K562 (cell line): ENCODE results near the gene SBK3. TPM values are rescaled to one million over a fixed set of nuclear protein-coding genes. Genes with fewer than 3 reads are reported as not detected.

Experiments
- CBX5 ChIP-seq: IDR thresholded peaks from 2 replicates; pipeline ENCODE4 v1.6.1; 2014; ENCODE audit warnings: low read depth, borderline replicate concordance
- FOXA3 ChIP-seq, 2 experiments: fragments of 450-650 bp in 1 of 2; sonication (generic) in 1 of 2; formaldehyde crosslinking; IDR thresholded peaks in 1 of 2; conservative IDR thresholded peaks in 1 of 2; 2 replicates each; pipeline versions ENCODE4 v1.4.0 to v1.8.0; 2020 to 2022; ENCODE audit warnings: mild to moderate bottlenecking in 2 of 2, missing genetic modification reagents in 1 of 2
- FOXK1 ChIP-seq: sonication (generic); formaldehyde crosslinking; IDR thresholded peaks from 2 replicates; pipeline ENCODE4 v1.8.0; 2022; ENCODE audit warnings: missing genetic modification reagents, mild to moderate bottlenecking, borderline replicate concordance
- GATA2 ChIP-seq: sonication (generic); formaldehyde crosslinking; IDR thresholded peaks from 2 replicates; pipeline ENCODE4 v1.4.0; 2020; ENCODE audit warnings: mild to moderate bottlenecking, missing genetic modification reagents
- HCFC1 ChIP-seq: IDR thresholded peaks from 2 replicates; pipeline ENCODE4 v1.6.1; 2012; ENCODE audit warnings: low read depth, low read length, improper control_type of control experiment
- HNRNPK ChIP-seq: fragments of 200-400 bp; formaldehyde crosslinking; IDR thresholded peaks from one replicate; pipeline ENCODE4 v1.6.1; 2018; ENCODE audit warnings: mild to moderate bottlenecking, low read depth, low read length; ENCODE audit not compliant: poor library complexity, severe bottlenecking
- KHSRP ChIP-seq: fragments of 450-650 bp; IDR thresholded peaks from 2 replicates; pipeline ENCODE4 v1.6.1; 2017
- MTA3 ChIP-seq: fragments of 450-650 bp; formaldehyde crosslinking; IDR thresholded peaks from 2 replicates; pipeline ENCODE4 v1.6.1; 2017; ENCODE audit warnings: mild to moderate bottlenecking, borderline replicate concordance
- XRCC5 ChIP-seq: fragments of 200-400 bp; formaldehyde crosslinking; IDR thresholded peaks from 2 replicates; pipeline ENCODE4 v1.6.1; 2017; ENCODE audit warnings: low read depth, mild to moderate bottlenecking, low read length
- ZNF431 ChIP-seq: sonication (generic); formaldehyde crosslinking; IDR thresholded peaks from 2 replicates; pipeline ENCODE4 v1.8.0; 2022; ENCODE audit warnings: mild to moderate bottlenecking, missing genetic modification reagents
- polyA plus RNA-seq, 8 experiments: library from polyadenylated mRNA; depleted of rRNA in 4 of 8; stranded (reverse) in 5 of 8; unstranded in 3 of 8; fragments of >200 nt; fragmentation: Nextera tagmentation in 2 of 8; fragmentation: Illumina TruSeq in 1 of 8; extraction: Ambion mirVana in 2 of 8; extraction: Trizol in 1 of 8; gene quantifications; 2 replicates each; pipeline versions ENCODE4 v1.2.1 to v1.2.3, GENCODE V29; 2011 to 2014; ENCODE audit warnings: inconsistent platforms in 1 of 8, missing spikeins in 1 of 8
- total RNA-seq, 7 experiments: library from RNA; depleted of rRNA in 6 of 7; stranded (reverse); fragments of >200 nt in 6 of 7; fragmentation: Illumina TruSeq in 2 of 7; extraction: Trizol in 2 of 7; gene quantifications; 2 replicates each; pipeline versions ENCODE4 v1.2.1 to v1.2.3, GENCODE V29; 2011 to 2021; ENCODE audit warnings: low replicate concordance in 1 of 7
- TF ChIP-seq, protein P1 (sequence below): fragments of 250-450 bp; sonication (Bioruptor Pico); IDR thresholded peaks from 2 replicates; pipeline ENCODE4 v1.5.0; 2021; ENCODE audit warnings: mild to moderate bottlenecking, moderate library complexity
- TF ChIP-seq, protein P2 (sequence below): sonication (generic); formaldehyde crosslinking; IDR thresholded peaks from 2 replicates; pipeline ENCODE4 v1.5.0; 2020; ENCODE audit warnings: missing genetic modification reagents
- TF ChIP-seq, protein P3 (sequence below), 2 experiments: IDR thresholded peaks in 1 of 2; conservative IDR thresholded peaks in 1 of 2; 2 replicates each; pipeline ENCODE4 v1.6.1; 2016; ENCODE audit warnings: low read depth in 2 of 2, mild to moderate bottlenecking in 1 of 2, missing compliant biosample characterization in 1 of 2, missing genetic modification characterization in 1 of 2, moderate library complexity in 1 of 2
- TF ChIP-seq, protein P4 (sequence below): sonication (generic); formaldehyde crosslinking; IDR thresholded peaks from 2 replicates; pipeline ENCODE4 v1.8.0; 2022; ENCODE audit warnings: mild to moderate bottlenecking, low read depth, missing genetic modification reagents
- TF ChIP-seq, protein P5 (sequence below): fragments of 450-650 bp; IDR thresholded peaks from 2 replicates; pipeline ENCODE4 v1.7.1; 2018; ENCODE audit warnings: mild to moderate bottlenecking, low read depth; ENCODE audit not compliant: partially characterized antibody

Gene SBK3
- total and polyA plus RNA-seq, 9 of the 15 experiments (the other 6 are each of a cell fraction or from before 2014, with no cell fraction given): 0.11 to 0.43 (median 0.13) TPM; not detected in 6

DNA sequence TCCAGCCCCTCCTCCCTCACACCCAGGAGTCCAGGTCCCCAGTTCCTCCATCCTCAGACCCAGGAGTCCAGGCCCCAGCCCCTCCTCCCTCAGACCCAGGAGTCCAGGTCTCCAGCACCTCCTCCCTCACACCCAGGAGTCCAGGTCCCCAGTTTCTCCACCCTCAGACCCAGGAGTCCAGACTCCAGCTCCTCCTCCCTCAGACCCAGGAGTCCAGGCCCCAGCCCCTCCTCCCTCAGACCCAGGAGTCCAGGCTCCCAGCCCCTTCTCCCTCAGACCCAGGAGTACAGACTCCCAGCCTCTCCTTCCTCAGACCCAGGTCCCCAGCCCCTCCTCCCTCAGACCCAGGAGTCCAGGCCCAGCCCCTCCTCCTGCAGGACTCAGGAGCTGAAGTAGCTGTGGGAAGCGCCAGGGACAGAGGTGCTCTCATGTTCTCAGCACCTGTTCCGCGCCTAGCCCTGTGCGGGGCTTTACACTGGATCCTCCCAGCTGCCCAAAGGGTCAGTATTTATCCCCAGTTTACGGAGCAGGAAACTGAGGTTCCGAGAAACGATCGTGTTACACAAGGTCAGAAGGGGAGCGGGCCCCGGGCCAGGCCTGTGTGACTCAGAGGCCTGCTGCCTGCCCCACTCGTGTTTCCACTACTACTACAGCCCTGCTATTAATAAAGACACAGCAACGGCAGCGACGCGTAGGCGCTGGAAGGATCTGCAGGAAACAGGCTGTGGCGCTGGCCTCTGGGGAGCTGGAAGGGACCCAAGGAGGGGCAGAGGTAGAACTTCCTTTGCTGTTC is 1.7 kb upstream of the SBK3 start (continued):
- TF ChIP-seq, protein P1, sequence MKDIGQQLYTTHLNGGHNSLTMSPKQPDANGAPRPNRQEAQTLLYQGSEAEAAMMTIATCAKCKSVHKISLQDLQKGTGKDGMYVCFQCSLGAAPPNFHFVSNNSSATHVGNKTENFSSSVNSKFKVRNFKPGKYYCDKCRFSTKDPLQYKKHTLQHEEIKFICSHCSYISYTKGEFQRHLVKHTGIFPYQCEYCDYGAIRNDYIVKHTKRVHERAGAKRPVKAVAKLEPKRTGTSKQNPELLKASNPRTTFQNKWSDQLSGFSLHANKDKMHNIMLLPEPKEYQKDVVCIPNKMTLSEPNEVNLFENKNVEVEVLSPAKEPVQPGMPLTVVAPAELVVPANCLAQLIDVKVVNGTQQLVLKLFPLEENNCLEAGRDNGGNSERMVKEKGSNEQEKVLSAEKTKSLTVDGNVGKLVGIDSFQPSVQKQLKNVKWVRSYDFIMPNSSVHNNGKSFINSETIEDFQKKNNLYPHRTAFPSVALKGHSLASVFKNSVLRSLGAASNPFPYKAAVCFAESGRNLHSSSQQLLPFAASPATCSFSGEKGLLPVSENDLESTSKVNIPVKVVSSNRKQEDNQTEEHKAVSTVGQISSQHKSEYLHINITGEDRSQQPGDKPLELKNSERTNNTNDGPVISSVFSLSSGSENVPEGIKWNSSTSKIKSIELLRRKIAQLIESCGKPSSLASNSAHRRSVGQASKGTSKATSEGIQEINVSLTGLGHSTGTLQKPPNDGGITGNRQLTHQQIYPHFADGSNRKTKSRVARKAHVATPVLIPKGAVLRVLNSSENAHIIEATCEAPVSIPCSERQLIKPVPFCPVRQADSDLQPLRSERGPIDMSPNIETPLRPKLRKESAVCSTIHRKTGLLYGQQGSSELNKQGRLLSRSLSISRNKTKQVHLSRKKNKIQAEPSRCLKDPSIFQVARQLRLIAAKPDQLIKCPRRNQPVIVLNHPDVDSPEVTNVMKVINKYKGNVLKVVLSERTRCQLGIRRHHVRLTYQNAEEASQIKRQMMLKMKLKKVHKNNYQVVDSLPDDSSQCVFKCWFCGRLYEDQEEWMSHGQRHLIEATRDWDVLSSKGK: no peak
- TF ChIP-seq, protein P2, sequence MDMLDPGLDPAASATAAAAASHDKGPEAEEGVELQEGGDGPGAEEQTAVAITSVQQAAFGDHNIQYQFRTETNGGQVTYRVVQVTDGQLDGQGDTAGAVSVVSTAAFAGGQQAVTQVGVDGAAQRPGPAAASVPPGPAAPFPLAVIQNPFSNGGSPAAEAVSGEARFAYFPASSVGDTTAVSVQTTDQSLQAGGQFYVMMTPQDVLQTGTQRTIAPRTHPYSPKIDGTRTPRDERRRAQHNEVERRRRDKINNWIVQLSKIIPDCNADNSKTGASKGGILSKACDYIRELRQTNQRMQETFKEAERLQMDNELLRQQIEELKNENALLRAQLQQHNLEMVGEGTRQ (CRISPR knock-in tag): no peak
- TF ChIP-seq CBX5: no peak
- TF ChIP-seq GATA2 (CRISPR knock-in tag): no peak
- TF ChIP-seq, protein P3, sequence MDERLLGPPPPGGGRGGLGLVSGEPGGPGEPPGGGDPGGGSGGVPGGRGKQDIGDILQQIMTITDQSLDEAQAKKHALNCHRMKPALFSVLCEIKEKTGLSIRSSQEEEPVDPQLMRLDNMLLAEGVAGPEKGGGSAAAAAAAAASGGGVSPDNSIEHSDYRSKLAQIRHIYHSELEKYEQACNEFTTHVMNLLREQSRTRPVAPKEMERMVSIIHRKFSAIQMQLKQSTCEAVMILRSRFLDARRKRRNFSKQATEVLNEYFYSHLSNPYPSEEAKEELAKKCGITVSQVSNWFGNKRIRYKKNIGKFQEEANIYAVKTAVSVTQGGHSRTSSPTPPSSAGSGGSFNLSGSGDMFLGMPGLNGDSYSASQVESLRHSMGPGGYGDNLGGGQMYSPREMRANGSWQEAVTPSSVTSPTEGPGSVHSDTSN (CRISPR knock-in tag; IDR thresholded peaks at IDR 0.05; ENCODE audit: low read depth): no peak
- TF ChIP-seq, protein P3 (tag; conservative IDR thresholded peaks at IDR 0.05; ENCODE audit: low read depth): no peak
- TF ChIP-seq, protein P4, sequence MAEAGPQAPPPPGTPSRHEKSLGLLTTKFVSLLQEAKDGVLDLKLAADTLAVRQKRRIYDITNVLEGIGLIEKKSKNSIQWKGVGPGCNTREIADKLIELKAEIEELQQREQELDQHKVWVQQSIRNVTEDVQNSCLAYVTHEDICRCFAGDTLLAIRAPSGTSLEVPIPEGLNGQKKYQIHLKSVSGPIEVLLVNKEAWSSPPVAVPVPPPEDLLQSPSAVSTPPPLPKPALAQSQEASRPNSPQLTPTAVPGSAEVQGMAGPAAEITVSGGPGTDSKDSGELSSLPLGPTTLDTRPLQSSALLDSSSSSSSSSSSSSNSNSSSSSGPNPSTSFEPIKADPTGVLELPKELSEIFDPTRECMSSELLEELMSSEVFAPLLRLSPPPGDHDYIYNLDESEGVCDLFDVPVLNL: no peak
- TF ChIP-seq HCFC1: no peak
- no peak for TF ChIP-seq FOXA3 (CRISPR knock-in tag; conservative IDR thresholded peaks at IDR 0.05 in 1 of 2, IDR thresholded peaks at IDR 0.05 in 1 of 2)
- TF ChIP-seq MTA3: peak; percentile 58; the same call in 1 of the 2 replicates
- no peak for TF ChIP-seq FOXK1 (CRISPR knock-in tag)
- TF ChIP-seq KHSRP: no peak
- TF ChIP-seq XRCC5: no peak
- no peak for TF ChIP-seq ZNF431
- no peak for TF ChIP-seq HNRNPK
- TF ChIP-seq, protein P5, sequence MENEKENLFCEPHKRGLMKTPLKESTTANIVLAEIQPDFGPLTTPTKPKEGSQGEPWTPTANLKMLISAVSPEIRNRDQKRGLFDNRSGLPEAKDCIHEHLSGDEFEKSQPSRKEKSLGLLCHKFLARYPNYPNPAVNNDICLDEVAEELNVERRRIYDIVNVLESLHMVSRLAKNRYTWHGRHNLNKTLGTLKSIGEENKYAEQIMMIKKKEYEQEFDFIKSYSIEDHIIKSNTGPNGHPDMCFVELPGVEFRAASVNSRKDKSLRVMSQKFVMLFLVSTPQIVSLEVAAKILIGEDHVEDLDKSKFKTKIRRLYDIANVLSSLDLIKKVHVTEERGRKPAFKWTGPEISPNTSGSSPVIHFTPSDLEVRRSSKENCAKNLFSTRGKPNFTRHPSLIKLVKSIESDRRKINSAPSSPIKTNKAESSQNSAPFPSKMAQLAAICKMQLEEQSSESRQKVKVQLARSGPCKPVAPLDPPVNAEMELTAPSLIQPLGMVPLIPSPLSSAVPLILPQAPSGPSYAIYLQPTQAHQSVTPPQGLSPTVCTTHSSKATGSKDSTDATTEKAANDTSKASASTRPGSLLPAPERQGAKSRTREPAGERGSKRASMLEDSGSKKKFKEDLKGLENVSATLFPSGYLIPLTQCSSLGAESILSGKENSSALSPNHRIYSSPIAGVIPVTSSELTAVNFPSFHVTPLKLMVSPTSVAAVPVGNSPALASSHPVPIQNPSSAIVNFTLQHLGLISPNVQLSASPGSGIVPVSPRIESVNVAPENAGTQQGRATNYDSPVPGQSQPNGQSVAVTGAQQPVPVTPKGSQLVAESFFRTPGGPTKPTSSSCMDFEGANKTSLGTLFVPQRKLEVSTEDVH: no peak
